ENCODE results near the gene SEC31A.

The SEC31A gene

GRCh38 chr4:82780170-82780751, 110.7 kb downstream of the SEC31A start:
- TF ChIP-seq GATA2 (IDR thresholded peaks at IDR 0.05; ENCODE audit: low read depth, low read length): no peak
- no peak for TF ChIP-seq GATA3 (IDR thresholded peaks at IDR 0.05; ENCODE audit: low read depth, low read length)

GRCh38 chr4:82779032-82779431, 111.9 kb downstream of the SEC31A start:
- TF ChIP-seq GATA3 (IDR thresholded peaks at IDR 0.05; ENCODE audit: low read depth, low read length) (no peak), GATA2 (IDR thresholded peaks at IDR 0.05; ENCODE audit: low read depth, low read length) (no peak)

GRCh38 chr4:82777857-82778525, 113.0 kb downstream of the SEC31A start:
- no peak for TF ChIP-seq GATA3 (IDR thresholded peaks at IDR 0.05; ENCODE audit: low read depth, low read length)
- no peak for TF ChIP-seq GATA2 (IDR thresholded peaks at IDR 0.05; ENCODE audit: low read depth, low read length)

- TF ChIP-seq GATA3 (IDR thresholded peaks at IDR 0.05; ENCODE audit: low read depth, low read length) (no peak), GATA2 (IDR thresholded peaks at IDR 0.05; ENCODE audit: low read depth, low read length) (no peak)
Observed at GRCh38 chr4:82776925-82777542, 113.9 kb downstream of the SEC31A start.

- no peak for TF ChIP-seq GATA3 (IDR thresholded peaks at IDR 0.05; ENCODE audit: low read depth, low read length)
Observed at GRCh38 chr4:82775243-82775642, 115.7 kb downstream of the SEC31A start.

- TF ChIP-seq GATA3 (IDR thresholded peaks at IDR 0.05; ENCODE audit: low read depth, low read length) (no peak), GATA2 (IDR thresholded peaks at IDR 0.05; ENCODE audit: low read depth, low read length) (no peak)
Observed at GRCh38 chr4:82774711-82775171, 116.2 kb downstream of the SEC31A start.

GRCh38 chr4:82773057-82773456, 117.9 kb downstream of the SEC31A start:
- TF ChIP-seq GATA3 (IDR thresholded peaks at IDR 0.05; ENCODE audit: low read depth, low read length) (no peak), GATA2 (IDR thresholded peaks at IDR 0.05; ENCODE audit: low read depth, low read length) (no peak)

GRCh38 chr4:82770607-82771006, 120.3 kb downstream of the SEC31A start:
- no peak for TF ChIP-seq GATA3 (IDR thresholded peaks at IDR 0.05; ENCODE audit: low read depth, low read length)
- no peak for TF ChIP-seq GATA2 (IDR thresholded peaks at IDR 0.05; ENCODE audit: low read depth, low read length)
